ENCODE measurements around the gene SETD1B.

SETD1B gene

GRCh38 chr12:121796855-121797751 lies 6.7 kb upstream of the SETD1B start:
- no peak for DNase-seq

DNA sequence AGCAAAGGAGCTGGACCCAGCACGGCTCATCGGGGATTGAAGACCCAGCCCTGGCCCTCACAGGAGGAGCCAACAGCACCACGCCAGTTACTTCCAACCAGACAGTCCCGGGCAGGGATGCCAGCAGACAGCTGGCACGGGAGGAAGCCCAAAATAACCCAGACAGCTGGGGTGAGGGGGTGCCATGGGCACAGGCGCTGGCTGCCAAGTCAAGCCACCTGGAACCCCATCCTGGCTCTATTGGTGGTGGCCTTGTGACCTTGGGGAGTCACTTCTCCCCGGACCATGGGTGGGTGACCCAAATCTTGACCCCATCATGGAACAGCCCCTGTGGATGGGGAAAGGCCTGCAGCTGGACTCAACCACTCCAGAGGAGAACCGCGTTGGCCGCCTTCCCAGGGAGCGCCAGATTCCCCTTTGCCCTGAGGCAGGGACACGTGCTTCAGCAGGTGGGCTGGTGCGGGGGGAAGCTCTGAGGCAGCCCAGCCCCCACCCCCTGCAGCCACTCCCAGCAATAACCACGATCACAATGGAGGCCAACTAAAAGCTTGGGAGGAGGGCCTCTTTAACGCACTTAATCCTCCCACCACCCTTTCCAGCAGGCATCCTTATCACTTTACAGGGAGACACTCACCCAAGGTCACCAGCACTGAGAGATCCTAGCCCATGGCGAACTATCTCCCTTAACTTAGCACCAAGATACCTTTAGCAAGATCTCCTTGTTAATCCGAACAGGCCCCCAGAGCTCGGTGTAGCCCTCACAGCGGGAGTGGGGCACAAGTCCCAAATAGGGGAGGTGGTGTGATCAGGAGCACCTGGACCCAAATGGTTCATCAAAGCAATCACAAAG lies 5.6 kb upstream of the SETD1B start:
- no peak for DNase-seq

GRCh38 chr12:121798787-121799155 lies 5.0 kb upstream of the SETD1B start:
- no peak for DNase-seq

DNA sequence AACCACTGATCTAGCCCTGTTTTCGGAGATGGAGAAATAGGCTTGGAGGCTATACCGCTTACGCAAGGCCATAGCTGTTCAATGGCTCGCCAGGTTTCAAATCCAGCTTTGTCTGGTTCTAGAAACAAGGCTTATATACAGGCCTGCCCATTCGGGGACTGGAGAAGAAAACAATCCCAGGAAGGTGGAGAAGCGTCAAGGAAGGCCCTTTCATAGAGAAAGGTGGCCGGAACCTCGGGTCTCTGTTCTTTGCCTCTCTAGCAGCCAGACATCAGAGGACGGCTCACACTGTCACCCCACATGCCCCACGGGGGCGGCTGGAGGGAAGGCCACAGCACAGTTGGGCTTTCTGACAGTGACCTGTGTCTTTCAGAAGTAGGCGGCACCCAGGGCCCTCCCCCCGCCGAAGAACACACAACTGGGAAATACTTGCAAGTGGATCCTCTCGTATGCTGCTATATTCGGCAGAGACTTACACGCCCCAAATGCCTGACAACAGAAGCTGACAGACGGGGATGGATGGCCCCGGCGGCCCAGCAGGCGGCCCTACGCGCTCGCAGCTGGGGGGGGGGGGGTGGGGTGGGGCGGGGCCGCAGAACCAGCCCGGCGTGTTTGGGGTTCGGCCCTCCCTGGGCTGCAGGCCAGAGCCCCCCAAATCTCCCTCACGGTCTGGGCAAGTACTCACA lies 4.5 kb upstream of the SETD1B start:
- DNase-seq, result peak; percentile 49

- peak; percentile 87 for DNase-seq
Observed at GRCh38 chr12:121799842-121800693, 3.7 kb upstream of the SETD1B start.

DNA sequence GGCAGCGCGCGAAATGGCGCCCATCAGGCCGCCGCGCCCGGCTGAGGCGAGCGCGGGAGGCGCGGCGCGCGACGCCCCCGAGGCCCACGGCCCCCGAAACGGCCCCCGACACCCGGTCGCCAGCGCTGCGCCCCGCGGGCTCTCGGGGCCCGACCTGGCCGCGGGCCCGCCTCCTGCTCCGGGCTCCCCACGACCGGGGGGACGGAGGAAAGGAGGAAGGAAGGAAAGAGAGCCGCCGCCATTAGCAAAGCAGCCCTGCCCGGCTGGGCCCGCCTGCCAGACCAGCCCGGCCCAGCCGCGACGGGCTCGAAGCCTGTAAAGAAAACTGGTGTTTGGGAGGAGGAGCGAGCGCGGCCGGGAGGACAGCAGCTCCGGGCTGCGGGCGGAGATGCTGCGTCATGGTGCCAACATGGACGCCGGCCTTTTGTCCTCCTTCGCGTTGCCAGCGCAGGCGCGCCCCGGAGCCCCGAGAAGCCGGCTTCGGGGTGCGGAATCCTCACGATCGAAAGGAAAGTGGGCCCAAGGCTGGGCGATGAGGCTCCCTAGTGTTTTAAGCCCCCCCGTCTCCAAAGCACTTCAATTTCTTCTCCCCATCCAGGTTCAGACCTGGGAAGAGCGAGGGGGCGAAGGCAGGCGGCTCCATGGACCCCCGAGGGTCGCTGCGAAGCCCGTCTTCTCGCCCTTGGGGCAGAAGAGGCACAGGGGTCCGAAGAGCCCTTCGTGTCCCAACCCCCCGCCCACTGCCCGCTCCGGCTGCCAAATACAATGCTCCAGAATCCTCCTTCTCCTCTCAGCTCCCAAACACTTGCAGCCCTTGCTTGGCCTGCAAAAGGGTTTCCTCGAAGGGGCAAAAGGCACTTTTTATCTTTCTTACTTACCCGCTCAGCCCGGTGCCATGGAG lies 2.9 kb upstream of the SETD1B start:
- peak; percentile 71 for DNase-seq

- no peak for DNase-seq
Observed at GRCh38 chr12:121801595-121802484, 2.0 kb upstream of the SETD1B start.

DNA sequence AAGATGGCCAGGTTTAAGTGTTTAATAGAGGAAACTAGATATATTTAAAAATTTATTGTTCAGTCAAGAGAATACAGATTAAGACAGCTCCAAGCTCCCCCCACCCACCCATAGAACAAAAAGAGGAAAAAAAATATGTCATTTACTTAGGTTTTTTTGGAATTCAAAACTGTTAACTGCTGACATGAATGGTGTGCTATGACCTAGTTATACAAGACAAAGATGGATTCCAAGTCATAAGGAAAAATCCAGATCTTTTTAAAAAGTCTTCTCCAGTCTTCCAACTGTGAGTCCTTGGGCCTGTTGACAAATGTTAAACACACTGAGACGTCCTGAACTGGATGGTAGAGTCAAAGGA lies 1.3 kb upstream of the SETD1B start:
- DNase-seq, result no peak

DNA sequence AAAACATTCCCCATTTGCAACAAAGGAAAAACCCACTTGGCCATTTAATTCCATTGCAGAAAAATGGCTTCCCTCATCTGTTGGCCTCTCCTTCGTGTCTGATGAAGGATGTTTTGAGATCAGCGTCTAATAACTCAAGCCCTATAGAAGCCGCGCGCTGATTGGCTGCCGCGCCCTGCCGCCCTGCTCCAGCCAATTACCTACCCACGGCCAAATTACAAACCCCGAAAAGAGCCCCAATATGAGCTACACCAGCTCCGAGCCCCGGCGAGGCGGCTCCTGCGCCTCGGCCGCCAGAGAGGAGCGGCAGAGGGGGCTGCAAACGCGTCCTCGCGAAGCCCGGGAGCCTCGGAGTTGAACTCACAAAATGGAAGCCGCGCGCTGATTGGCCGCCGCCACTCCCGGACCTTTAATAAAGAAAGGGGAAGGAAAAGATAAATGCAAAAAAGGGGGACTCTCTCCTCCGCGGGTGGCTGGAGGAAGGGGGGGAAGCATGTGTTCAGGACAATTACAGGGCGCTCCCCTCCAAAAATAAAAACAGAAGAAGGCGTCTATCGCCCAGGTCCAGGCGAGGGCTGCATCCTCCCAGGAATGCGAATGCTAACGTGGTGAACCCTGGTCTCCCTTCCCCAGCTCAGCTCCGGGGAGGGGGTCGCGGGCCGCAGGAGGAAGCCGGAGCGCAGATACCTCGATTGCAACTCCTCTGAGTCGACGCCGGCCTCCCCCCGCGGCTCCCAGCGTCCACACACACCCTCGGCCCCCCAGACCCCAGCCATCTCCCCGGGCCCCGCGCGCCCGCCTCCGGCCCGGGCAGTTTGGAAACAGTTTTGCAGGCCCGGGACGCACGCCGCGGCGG lies 738 bp upstream of the SETD1B start:
- DNase-seq, result peak; percentile 89

- DNase-seq, result peak; percentile 67
Observed at GRCh38 chr12:121804417-121805111, 755 bp downstream of the SETD1B start.

DNA sequence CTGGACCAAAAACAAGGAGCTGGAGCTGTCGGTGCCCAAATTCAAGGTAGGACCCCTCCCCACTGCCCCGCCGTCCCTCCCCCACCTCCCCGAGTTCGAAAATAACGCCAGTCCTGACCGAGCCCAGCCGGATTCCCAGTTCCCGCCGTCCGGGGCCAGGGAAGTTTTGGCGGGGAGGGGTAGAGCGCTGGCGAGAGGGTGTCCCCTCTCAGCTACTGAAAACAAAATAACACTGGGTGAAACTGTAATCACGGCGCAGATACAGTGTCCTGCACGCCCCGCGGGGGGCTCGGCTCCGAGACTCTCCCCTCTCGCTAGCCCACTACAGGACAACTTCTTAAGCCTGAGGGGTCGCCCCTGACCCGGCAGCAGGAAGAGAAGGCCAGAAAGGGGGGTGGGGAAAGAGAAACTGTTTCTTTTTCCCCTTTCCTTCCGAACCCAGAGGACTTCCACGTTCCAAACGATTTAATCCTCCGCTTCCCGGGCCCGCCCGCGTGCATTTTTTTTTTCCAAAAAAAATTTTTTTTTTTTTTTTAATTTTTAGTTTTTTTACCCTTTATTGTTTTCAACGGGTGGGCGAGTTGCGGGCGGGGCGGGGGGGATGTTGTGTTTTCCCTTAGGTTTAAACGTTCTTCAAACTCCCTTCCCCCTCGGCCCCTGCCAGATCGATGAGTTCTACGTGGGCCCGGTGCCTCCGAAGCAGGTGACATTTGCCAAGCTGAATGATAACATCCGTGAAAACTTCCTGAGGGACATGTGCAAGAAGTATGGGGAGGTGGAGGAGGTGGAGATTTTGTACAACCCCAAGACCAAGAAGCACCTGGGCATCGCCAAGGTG lies 1.6 kb downstream of the SETD1B start:
- no peak for DNase-seq

DNA sequence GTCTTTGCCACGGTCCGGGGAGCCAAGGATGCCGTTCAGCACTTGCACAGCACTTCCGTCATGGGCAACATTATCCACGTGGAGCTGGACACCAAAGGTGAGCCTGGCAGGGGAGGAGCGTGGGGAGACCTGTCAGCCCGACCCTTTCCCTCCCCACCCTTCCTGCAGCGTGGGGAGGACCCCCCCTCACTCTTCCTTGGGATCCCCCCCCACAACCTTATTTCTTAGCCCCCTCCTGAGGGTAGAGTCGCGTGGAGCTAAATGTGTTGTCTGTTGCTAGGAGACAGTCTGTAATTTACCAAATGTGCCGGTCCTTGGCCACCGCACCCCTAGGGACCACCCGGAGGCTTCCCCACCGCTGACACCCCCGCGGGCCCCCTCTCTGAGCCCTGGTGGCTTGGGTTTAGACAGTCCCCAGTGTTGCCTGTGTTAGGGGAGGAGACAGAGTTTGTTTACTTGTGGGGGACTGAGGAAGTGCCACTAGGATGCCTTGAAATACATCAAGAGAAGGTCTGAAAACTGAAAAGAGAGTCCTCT lies 2.3 kb downstream of the SETD1B start:
- no peak for DNase-seq

GRCh38 chr12:121806546-121807423 lies 3.0 kb downstream of the SETD1B start:
- no peak for DNase-seq

GRCh38 chr12:121807642-121808347 lies 4.0 kb downstream of the SETD1B start:
- DNase-seq, result no peak

- DNase-seq, result no peak
Observed at GRCh38 chr12:121808623-121809022, 4.8 kb downstream of the SETD1B start.

DNA sequence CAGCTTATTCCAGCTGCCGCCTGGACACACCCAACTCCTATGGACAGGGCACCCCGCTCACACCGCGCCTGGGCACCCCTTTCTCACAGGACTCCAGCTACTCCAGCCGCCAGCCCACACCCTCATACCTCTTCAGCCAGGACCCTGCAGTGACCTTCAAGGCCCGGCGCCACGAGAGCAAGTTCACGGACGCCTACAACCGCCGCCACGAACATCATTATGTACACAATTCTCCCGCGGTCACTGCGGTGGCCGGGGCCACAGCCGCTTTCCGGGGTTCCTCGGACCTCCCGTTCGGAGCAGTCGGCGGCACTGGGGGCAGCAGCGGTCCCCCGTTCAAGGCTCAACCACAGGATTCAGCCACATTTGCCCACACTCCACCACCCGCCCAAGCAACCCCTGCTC lies 5.9 kb downstream of the SETD1B start:
- no peak for DNase-seq
